NCI-H2081 (cell line): ENCODE measurements around the gene PNO1.

Experiments used
- DNase-seq, 2 experiments: peaks; one replicate each; lab custom pipeline; 2025; lab: John Stamatoyannopoulos, UW

PNO1 gene

DNA sequence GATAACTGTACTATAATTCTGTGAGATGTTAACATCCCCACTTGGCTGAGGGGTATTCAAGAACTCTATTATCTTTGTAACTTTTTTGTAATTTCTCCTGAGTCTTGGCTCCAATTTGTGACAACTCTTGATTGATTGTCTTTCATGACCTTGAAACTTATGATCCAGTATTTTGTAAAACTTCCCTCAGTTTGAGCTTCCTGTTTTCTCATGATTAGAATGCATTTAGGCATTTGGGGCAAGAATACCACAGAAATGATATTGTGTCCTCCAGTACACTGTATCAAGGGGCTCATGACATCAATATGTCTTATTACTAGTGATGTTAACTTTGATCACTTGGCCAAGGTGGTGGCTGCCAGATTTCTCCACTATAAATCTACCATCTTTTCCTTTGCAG lies 37.4 kb downstream of the PNO1 start:
- no peak for DNase-seq

DNA sequence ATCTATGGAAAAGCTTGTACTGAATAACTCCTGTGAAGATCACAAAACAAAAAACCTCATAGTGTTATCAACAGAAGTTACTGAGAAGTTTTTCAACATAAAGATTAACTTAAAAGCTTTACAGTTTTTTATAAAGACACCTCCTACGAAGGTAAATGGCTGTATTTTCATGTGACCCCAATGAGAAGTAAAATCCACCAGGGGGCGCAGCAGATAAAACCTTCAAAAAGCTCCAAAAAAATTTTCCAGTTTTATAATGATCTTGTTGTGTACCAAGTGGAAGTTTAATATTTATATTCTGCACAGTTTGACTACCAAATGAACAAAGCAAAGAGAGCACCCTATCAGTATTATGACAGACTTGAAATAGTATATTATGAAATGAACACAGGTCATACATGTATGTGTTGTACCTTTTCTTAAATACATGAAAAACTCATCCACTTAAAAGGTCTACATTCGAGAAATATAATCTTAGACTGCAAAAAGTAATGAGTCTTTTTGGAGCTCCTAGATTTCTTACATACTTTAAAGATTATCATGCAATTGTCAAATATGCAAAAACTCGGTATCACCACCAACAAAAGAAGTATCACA lies 38.5 kb downstream of the PNO1 start:
- no peak for DNase-seq

DNA sequence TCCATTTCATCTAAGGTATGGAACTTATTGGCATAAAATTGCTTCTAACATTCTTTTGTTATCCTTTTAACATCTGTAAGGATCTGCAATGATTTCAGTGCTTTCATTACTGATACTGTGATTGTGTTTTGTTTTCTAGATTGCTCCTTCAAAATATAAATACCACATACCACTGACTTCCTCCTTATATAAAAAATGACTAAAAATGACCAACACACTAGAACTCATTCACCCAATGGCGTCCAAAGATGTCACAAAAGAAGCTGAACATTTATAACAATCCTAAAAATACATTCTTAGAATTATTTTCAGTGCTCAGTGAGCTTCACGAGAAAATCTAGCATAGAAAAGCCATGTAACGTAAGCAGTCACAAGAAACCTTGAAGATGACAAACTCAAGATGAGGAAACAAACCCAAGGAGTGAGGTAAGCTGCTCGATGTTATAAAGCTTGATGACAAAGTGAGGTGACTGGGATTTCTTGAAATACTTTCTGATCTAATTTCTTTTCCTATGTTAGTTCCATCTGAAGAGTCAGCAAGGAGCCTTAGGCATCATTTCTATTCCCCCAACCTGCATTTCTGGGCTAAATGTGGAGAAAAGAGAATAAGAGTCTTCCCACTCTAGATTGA lies 42.6 kb downstream of the PNO1 start:
- no peak for DNase-seq

DNA sequence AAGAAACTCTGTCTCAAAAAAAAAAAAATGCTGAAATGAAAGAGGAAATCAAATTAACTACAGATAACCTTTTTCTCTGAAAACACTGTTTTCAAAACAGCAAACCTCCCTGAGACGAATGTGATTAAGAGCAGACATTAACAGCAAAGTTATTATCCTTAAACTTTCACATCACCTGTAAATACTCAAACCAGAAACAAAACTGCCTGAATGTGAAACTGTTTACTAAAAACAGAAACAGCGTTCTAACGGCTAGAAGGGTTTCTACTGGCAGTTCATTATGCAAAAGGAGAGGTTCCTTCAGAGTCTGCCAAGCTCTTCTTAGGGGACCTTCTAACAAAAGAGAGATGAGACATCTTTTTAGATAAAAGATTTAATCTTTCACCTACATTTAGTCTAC lies 45.9 kb downstream of the PNO1 start:
- no peak for DNase-seq

DNA sequence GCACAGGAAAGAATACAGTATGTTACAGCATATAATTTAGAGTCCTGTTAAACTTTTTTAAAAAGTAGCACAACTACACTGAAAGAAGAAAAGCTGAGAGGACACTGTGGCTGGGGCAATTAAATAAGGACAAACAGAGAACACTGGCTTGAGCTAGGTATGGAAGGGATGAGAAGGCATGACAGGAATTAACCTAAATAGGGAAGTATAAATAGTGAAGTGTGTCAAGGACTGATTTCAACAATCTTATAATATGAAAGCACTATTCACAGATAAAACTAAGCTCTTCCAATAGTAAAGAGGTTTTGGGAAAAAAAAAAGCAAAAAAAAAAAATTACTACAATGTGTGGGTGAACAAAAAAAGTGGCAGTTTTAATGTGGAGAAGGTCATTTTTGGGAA lies 49.1 kb downstream of the PNO1 start:
- DNase-seq = no peak

DNA sequence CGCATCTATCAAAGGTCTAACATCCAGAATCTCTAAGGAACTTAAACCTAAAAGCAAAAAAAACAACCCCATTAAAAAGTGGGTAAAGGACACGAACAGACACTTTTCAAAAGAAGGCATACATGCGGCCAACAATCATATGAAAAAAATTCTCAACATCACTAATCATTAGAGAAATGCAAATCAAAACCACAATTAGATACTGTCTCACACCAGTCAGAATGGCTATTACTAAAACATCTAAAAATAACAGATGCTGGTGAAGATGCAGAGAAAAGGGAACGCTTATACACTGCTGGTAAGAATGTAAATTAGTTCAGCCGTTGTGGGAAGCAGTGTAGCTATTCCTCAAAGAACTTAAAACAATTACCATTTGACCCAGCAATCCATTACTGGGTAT lies 56.7 kb downstream of the PNO1 start:
- DNase-seq = no peak

DNA sequence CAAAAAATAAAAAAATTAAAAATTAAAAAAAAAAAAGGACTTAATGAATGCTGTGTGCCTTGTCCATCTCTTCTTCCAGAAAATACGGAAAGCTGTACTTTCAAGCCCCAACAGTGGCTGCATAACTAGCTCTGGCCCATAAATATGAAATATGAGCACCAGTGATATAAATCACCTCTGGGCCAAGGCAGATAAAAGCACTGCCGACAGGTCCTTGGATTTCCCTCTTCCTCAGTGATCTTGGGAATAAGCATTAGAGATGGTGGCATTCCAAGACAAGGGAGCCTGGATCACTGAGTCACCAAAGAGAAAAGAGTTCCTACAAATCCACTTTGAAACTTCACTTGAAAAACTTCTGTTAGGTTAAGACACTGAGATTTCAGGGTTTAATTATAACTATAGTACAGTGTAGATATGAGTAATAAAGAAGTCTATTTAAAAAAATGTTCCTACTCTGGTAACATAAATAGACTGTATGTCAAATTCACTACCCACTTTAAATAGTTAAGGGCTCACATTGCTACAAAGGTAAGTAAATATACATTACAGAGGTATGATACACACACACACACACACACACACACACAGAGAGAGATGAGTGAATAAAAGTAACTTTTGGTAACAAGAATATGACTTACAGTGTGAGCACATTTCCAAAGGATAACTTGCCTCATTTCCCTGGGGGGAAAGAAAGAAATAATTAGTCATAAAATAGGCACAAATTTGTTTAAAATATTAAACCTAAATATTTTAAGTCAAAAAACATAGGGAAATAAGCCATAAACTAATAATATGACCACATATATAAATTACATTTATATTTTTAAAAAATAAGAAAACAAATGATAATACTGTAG lies 59.0 kb downstream of the PNO1 start:
- DNase-seq = no peak

DNA sequence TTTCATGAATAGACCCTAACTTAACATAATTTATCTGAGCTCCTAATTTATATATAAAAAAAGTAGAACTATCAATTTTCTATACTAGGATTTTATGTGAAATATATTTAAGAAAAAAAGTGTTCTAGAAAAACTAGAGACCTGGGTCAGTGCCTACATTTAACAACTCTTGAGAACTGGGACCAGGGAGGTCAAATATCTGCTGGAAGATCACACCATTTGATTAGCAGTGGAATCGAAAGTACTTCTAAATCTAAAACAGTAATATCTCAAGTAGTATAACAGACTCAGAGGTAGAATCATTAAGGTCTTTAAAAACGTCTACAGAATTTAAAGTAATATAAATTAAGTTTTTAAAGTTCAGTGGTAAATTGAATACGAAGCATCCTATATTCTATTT lies 60.0 kb downstream of the PNO1 start:
- DNase-seq = no peak

DNA sequence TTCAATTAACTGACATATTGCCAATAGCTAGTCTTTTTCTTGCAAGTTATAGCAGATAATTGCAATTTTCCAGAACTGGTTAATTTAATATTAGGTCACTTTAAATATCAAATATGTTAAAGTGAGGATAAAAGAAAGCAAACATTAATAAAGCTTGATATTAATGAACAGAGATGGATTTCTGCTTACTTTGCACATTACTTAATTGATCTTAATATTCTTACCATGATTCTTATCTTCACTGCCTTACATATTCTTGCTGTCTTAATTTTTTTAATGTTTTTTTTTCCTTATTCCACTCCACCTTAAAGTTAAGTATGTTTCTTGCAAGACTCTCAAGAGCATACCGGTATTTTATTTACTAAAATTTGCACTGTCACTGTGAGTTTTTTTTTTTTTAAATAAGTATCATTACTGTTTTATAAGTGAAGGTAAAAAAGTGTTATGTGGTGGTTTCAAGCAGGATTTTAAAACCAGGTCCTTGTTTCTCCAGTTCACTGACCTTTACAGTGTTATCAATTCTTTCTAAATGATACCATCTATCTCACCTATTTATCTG lies 60.7 kb downstream of the PNO1 start:
- no peak for DNase-seq

DNA sequence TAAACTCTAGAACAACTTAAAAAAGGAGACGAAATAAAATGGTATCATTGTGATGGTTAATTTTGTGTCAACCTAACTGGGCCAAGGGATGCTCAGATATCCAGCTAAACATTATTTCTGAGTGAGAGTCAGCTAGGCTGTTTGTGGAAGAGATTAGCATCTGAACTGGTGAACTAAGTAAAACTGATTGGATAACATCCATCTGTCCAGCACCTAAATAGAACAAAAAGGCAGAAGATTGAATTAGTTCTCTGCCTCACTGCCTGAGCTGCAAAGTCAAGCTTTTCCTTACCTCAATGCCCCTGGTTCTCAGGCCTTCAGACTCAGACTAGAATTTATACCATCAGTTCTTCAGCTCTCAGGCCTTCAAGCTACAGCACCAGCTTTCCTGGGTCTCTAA lies 64.6 kb downstream of the PNO1 start:
- DNase-seq = no peak

DNA sequence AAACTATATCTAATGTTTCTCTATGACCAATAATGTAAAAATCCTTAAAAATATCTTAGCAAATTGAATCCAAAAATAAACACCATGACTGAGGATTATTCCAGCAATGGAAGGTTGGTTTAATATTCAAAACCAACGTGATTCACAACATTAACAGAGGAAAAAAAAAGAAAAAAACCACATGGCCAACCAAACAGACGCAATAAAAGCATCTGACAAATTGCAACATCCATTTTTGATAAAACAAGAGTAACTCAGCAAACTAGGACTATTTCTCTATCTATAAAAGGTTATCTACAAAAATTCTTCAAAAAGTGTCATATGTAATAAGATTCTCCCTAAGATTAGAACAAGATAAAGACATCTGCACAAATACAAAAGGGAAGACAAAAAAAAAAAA lies 65.7 kb downstream of the PNO1 start:
- DNase-seq = no peak

DNA sequence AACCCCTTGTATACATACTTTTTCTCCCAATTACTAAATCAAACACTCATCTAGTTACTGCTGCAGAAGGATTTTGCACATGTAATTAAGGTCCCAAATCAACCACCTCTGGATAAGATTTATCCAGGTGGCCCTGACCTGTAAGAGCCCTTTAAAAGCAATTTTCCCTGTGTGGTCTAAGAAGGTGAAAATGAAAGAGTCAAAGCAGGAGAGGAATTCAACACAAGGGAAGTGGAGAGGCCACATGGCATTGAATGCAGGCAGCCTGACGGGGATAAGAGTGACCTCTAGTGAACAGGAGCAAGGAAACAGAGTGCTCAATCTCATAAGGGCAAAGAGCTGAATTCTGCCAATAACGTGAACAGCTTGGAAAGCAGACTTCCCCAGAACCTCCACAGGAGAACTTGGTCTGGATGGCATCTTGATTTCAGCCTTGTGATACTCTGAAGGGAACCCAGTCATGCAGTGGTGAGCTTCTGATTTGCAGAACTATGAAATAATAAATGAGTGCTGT lies 67.5 kb downstream of the PNO1 start:
- DNase-seq = peak in 1 of 2 experiments; percentile 6
